GM23338 (cell line): ENCODE results near the gene PLAA. TPM values are rescaled to one million over a fixed set of nuclear protein-coding genes. Genes with fewer than 3 reads are reported as not detected.

ENCODE experiments used
- ATAC-seq: fragments of 200-7000 bp; cut with Tn5 transposase; 3 replicates; pipeline ENCODE4 v1.9.1; 2020
- DNase-seq: peaks from one replicate; pipeline ENCODE4 v3.0.0-alpha.2; 2015; ENCODE audit warnings: low spot score
- H2AFZ ChIP-seq: fragments of 200-600 bp; sonication (generic); 2 replicates; pipeline ENCODE4 v1.8.0; 2016; ENCODE audit warnings: antibody characterized with exemption, mild to moderate bottlenecking, moderate library complexity
- H3F3A ChIP-seq: fragments of 200-600 bp; sonication (generic); replicated peaks from 2 replicates; pipeline ENCODE4 v1.8.0; 2017; ENCODE audit warnings: antibody characterized with exemption, mixed run types, low read depth
- H3K27ac ChIP-seq: fragments of 200-600 bp; sonication (generic); 2 replicates; pipeline ENCODE4 v1.6.1; 2016; ENCODE audit warnings: low read depth
- H3K27me3 ChIP-seq: fragments of 200-600 bp; sonication (generic); 2 replicates; pipeline ENCODE4 v1.8.0; 2016; ENCODE audit warnings: mild to moderate bottlenecking, mixed run types, moderate library complexity; ENCODE audit not compliant: insufficient read depth
- H3K36me3 ChIP-seq: fragments of 200-600 bp; sonication (generic); 2 replicates; pipeline ENCODE4 v1.8.0; 2016; ENCODE audit warnings: mild to moderate bottlenecking; ENCODE audit not compliant: insufficient read depth
- H3K4me1 ChIP-seq: fragments of 200-600 bp; sonication (generic); 2 replicates; pipeline ENCODE4 v1.8.0; 2016; ENCODE audit warnings: mild to moderate bottlenecking, moderate library complexity; ENCODE audit not compliant: insufficient read depth
- H3K4me2 ChIP-seq: fragments of 200-600 bp; sonication (generic); 2 replicates; pipeline ENCODE4 v1.7.1; 2017; ENCODE audit warnings: mixed run types
- H3K4me3 ChIP-seq: fragments of 200-600 bp; sonication (generic); 2 replicates; pipeline ENCODE4 v1.6.1; 2016; ENCODE audit warnings: mixed run types
- H3K79me2 ChIP-seq: fragments of 200-600 bp; sonication (generic); replicated peaks from 2 replicates; pipeline ENCODE4 v1.8.0; 2017; ENCODE audit warnings: mild to moderate bottlenecking; ENCODE audit not compliant: insufficient read depth
- H3K9me2 ChIP-seq: fragments of 200-600 bp; sonication (generic); 2 replicates; pipeline ENCODE4 v1.8.0; 2017; ENCODE audit not compliant: insufficient read depth
- H4K20me1 ChIP-seq: fragments of 200-600 bp; sonication (generic); replicated peaks from 2 replicates; pipeline ENCODE4 v1.8.0; 2017; ENCODE audit warnings: mild to moderate bottlenecking; ENCODE audit not compliant: insufficient read depth
- H3K27ac Mint-ChIP-seq: 2 replicates; pipeline ENCODE4 v1.8.0; 2020; ENCODE audit warnings: inconsistent platforms, mild to moderate bottlenecking, moderate library complexity, mixed read lengths
- H3K27me3 Mint-ChIP-seq: 3 replicates; pipeline ENCODE4 v1.8.0; 2022; ENCODE audit warnings: low read depth, mild to moderate bottlenecking, moderate library complexity, mixed read lengths, inconsistent platforms; ENCODE audit not compliant: insufficient read depth, poor library complexity
- H3K36me3 Mint-ChIP-seq: 3 replicates; pipeline ENCODE4 v1.8.0; 2021; ENCODE audit warnings: low read depth, mild to moderate bottlenecking, inconsistent platforms, moderate library complexity, mixed read lengths
- H3K4me1 Mint-ChIP-seq: 3 replicates; pipeline ENCODE4 v1.8.0; 2020; ENCODE audit warnings: mild to moderate bottlenecking, inconsistent platforms, mixed read lengths
- H3K4me3 Mint-ChIP-seq: 3 replicates; pipeline ENCODE4 v1.8.0; 2021; ENCODE audit warnings: moderate library complexity, mild to moderate bottlenecking, inconsistent platforms, mixed read lengths
- H3K9me3 Mint-ChIP-seq: 3 replicates; pipeline ENCODE4 v1.8.0; 2020; ENCODE audit warnings: moderate library complexity, mild to moderate bottlenecking, inconsistent platforms, mixed read lengths
- EZH2 ChIP-seq: fragments of 200-600 bp; sonication (generic); IDR thresholded peaks from one replicate; pipeline ENCODE4 v1.8.0; 2017; ENCODE audit warnings: antibody characterized with exemption, mild to moderate bottlenecking, low read depth; ENCODE audit not compliant: unreplicated experiment
- JUNB ChIP-seq: IDR thresholded peaks from one replicate; pipeline ENCODE4 v1.6.1; 2016; ENCODE audit warnings: antibody characterized with exemption; ENCODE audit not compliant: unreplicated experiment
- ZNF114 ChIP-seq: fragments of 250-450 bp; sonication (Bioruptor Pico); IDR thresholded peaks from 2 replicates; pipeline ENCODE4 v1.5.0; 2020; ENCODE audit warnings: mild to moderate bottlenecking, moderate library complexity
- polyA plus RNA-seq: library from polyadenylated mRNA; unstranded; fragments of >200 nt; fragmentation: Nextera tagmentation; extraction: Ambion mirVana; gene quantifications from 2 replicates; pipeline ENCODE4 v1.2.1, GENCODE V29; 2016
- total RNA-seq: library from RNA; depleted of rRNA; stranded (reverse); fragments of >200 nt; shearing (Covaris generic); gene quantifications from 2 replicates; pipeline ENCODE4 v1.2.3, GENCODE V29; 2014
- TF ChIP-seq, protein P1 (sequence below): fragments of 250-450 bp; sonication (Bioruptor Pico); IDR thresholded peaks from 2 replicates; pipeline ENCODE4 v1.5.0; 2020; ENCODE audit warnings: mild to moderate bottlenecking, moderate library complexity
- TF ChIP-seq, protein P2 (sequence below): IDR thresholded peaks from 2 replicates; pipeline ENCODE4 v1.6.1; 2016; ENCODE audit warnings: antibody characterized with exemption

PLAA gene
- total and polyA plus RNA-seq, 2 experiments from 2014 or later = 24.8 to 72.1 TPM

DNA sequence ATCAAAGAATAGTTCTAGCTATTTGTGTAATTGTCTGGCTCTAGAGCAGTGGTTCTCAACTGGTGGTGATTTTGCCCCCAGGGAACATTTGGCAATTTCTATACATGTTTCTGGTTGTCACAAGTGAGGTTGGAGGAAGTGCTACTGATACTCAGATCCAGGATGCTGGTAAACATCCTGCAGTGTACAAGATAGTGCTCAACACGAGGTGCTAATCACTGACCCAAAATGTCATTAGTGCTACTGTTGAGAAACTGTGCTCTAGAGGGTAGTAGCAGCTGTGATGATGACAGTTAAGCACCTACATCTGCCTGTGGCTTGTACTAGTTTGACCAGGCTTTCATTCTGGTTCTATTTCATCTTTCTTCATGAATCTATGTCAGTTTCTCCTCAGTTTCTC lies 36.3 kb upstream of the PLAA start:
- H3K36me3 ChIP-seq = no peaks in the 10 kb centered on the region
- H3K4me1 ChIP-seq = no peaks in the 10 kb centered on the region
- H3K27me3 ChIP-seq = no peaks in the 10 kb centered on the region
- no peak overlapping the region for H3K27ac ChIP-seq
- ATAC-seq (no peak), DNase-seq (no peak)
- H3F3A ChIP-seq = no peaks in the 10 kb centered on the region
- TF ChIP-seq ZNF114 = no peak
- TF ChIP-seq EZH2 = no peak
- TF ChIP-seq JUNB = no peak
- TF ChIP-seq, protein P1, sequence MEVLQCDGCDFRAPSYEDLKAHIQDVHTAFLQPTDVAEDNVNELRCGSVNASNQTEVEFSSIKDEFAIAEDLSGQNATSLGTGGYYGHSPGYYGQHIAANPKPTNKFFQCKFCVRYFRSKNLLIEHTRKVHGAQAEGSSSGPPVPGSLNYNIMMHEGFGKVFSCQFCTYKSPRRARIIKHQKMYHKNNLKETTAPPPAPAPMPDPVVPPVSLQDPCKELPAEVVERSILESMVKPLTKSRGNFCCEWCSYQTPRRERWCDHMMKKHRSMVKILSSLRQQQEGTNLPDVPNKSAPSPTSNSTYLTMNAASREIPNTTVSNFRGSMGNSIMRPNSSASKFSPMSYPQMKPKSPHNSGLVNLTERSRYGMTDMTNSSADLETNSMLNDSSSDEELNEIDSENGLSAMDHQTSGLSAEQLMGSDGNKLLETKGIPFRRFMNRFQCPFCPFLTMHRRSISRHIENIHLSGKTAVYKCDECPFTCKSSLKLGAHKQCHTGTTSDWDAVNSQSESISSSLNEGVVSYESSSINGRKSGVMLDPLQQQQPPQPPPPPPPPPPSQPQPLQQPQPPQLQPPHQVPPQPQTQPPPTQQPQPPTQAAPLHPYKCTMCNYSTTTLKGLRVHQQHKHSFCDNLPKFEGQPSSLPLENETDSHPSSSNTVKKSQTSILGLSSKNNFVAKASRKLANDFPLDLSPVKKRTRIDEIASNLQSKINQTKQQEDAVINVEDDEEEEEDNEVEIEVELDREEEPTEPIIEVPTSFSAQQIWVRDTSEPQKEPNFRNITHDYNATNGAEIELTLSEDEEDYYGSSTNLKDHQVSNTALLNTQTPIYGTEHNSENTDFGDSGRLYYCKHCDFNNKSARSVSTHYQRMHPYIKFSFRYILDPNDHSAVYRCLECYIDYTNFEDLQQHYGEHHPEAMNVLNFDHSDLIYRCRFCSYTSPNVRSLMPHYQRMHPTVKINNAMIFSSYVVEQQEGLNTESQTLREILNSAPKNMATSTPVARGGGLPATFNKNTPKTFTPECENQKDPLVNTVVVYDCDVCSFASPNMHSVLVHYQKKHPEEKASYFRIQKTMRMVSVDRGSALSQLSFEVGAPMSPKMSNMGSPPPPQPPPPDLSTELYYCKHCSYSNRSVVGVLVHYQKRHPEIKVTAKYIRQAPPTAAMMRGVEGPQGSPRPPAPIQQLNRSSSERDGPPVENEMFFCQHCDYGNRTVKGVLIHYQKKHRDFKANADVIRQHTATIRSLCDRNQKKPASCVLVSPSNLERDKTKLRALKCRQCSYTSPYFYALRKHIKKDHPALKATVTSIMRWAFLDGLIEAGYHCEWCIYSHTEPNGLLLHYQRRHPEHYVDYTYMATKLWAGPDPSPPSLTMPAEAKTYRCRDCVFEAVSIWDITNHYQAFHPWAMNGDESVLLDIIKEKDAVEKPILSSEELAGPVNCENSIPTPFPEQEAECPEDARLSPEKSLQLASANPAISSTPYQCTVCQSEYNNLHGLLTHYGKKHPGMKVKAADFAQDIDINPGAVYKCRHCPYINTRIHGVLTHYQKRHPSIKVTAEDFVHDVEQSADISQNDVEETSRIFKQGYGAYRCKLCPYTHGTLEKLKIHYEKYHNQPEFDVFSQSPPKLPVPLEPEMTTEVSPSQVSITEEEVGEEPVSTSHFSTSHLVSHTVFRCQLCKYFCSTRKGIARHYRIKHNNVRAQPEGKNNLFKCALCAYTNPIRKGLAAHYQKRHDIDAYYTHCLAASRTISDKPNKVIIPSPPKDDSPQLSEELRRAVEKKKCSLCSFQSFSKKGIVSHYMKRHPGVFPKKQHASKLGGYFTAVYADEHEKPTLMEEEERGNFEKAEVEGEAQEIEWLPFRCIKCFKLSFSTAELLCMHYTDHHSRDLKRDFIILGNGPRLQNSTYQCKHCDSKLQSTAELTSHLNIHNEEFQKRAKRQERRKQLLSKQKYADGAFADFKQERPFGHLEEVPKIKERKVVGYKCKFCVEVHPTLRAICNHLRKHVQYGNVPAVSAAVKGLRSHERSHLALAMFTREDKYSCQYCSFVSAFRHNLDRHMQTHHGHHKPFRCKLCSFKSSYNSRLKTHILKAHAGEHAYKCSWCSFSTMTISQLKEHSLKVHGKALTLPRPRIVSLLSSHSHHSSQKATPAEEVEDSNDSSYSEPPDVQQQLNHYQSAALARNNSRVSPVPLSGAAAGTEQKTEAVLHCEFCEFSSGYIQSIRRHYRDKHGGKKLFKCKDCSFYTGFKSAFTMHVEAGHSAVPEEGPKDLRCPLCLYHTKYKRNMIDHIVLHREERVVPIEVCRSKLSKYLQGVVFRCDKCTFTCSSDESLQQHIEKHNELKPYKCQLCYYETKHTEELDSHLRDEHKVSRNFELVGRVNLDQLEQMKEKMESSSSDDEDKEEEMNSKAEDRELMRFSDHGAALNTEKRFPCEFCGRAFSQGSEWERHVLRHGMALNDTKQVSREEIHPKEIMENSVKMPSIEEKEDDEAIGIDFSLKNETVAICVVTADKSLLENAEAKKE (CRISPR knock-in tag) = no peak
- TF ChIP-seq, protein P2, sequence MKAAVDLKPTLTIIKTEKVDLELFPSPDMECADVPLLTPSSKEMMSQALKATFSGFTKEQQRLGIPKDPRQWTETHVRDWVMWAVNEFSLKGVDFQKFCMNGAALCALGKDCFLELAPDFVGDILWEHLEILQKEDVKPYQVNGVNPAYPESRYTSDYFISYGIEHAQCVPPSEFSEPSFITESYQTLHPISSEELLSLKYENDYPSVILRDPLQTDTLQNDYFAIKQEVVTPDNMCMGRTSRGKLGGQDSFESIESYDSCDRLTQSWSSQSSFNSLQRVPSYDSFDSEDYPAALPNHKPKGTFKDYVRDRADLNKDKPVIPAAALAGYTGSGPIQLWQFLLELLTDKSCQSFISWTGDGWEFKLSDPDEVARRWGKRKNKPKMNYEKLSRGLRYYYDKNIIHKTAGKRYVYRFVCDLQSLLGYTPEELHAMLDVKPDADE = no peak
- no peaks in the 10 kb centered on the region for H3K79me2 ChIP-seq
- Mint-ChIP-seq H3K4me1 (no peaks in the 10 kb centered on the region), H3K27me3 (no peaks in the 10 kb centered on the region), H3K4me3 (no peak overlapping the region), H3K27ac (no peak overlapping the region), H3K9me3 (no peaks in the 10 kb centered on the region), H3K36me3 (peaks cover 8% of the 10 kb centered on the region; the same call in 2 of the 3 replicates)
- H3K4me2 ChIP-seq = no peak overlapping the region
- H3K9me2 ChIP-seq = no peaks in the 10 kb centered on the region
- no peak overlapping the region for H2AFZ ChIP-seq
- no peak overlapping the region for H3K4me3 ChIP-seq
- no peaks in the 10 kb centered on the region for H4K20me1 ChIP-seq
